Chondrocyte (in vitro differentiated cells): ENCODE results near the gene ASTN1. TPM values are rescaled to one million over a fixed set of nuclear protein-coding genes. Genes with fewer than 3 reads are reported as not detected.

Experiments
- DNase-seq: peaks from one replicate; pipeline ENCODE4 v3.0.0; 2021; ENCODE audit warnings: mixed read lengths, low spot score
- H3K27ac Mint-ChIP-seq: one replicate; pipeline ENCODE4 v1.8.0; 2021; ENCODE audit warnings: mild to moderate bottlenecking, moderate library complexity, mixed read lengths; ENCODE audit not compliant: unreplicated experiment
- H3K27me3 Mint-ChIP-seq: 2 replicates; pipeline ENCODE4 v1.8.0; 2021; ENCODE audit warnings: low read depth, mixed read lengths
- H3K36me3 Mint-ChIP-seq: 2 replicates; pipeline ENCODE4 v1.8.0; 2021; ENCODE audit warnings: low read depth, mixed read lengths
- H3K4me1 Mint-ChIP-seq: 2 replicates; pipeline ENCODE4 v1.8.0; 2021; ENCODE audit warnings: low read depth, mild to moderate bottlenecking, mixed read lengths
- H3K4me3 Mint-ChIP-seq: one replicate; pipeline ENCODE4 v1.8.0; 2021; ENCODE audit warnings: mild to moderate bottlenecking, moderate library complexity, mixed read lengths; ENCODE audit not compliant: unreplicated experiment
- H3K9me3 Mint-ChIP-seq: 2 replicates; pipeline ENCODE4 v1.8.0; 2021; ENCODE audit warnings: low read depth, mixed read lengths
- total RNA-seq: library from RNA; stranded (reverse); gene quantifications from 3 replicates; pipeline ENCODE4 v1.2.1, GENCODE V29; 2021
- TF ChIP-seq, protein P1 (sequence below): fragments of 200-600 bp; sonication (generic); IDR thresholded peaks from 2 replicates; pipeline ENCODE4 v1.5.0; 2021; ENCODE audit warnings: antibody characterized with exemption, mild to moderate bottlenecking, moderate library complexity

ASTN1 gene
- total RNA-seq, 1 donor from 2014 or later: not detected

DNA sequence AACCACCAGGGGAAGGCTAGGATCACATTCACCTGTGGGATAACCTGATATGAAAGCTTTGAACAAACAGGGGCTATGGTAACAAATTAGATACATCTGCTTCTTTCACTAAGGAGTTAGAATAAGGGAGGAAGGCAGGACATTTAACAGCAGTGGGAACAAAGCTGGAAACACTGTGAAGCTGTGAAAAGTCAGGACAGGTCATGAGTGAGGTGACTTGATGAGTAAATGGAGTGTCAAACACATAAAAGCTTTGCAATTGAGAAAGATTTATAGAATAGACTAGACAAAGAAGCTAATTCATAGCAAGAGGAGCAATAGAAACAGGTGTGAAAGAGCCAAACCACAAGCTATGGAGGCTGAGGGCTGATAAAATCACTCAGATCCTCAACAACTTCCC, 110.0 kb downstream of the ASTN1 start:
- Mint-ChIP-seq H3K4me1 (no peaks in the 10 kb centered on the region), H3K27me3 (peaks cover 5% of the 10 kb centered on the region), H3K36me3 (no peaks in the 10 kb centered on the region), H3K4me3 (no peak overlapping the region), H3K27ac (no peak overlapping the region), H3K9me3 (no peaks in the 10 kb centered on the region)
- DNase-seq: no peak
- TF ChIP-seq, protein P1, sequence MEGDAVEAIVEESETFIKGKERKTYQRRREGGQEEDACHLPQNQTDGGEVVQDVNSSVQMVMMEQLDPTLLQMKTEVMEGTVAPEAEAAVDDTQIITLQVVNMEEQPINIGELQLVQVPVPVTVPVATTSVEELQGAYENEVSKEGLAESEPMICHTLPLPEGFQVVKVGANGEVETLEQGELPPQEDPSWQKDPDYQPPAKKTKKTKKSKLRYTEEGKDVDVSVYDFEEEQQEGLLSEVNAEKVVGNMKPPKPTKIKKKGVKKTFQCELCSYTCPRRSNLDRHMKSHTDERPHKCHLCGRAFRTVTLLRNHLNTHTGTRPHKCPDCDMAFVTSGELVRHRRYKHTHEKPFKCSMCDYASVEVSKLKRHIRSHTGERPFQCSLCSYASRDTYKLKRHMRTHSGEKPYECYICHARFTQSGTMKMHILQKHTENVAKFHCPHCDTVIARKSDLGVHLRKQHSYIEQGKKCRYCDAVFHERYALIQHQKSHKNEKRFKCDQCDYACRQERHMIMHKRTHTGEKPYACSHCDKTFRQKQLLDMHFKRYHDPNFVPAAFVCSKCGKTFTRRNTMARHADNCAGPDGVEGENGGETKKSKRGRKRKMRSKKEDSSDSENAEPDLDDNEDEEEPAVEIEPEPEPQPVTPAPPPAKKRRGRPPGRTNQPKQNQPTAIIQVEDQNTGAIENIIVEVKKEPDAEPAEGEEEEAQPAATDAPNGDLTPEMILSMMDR: no peak

DNA sequence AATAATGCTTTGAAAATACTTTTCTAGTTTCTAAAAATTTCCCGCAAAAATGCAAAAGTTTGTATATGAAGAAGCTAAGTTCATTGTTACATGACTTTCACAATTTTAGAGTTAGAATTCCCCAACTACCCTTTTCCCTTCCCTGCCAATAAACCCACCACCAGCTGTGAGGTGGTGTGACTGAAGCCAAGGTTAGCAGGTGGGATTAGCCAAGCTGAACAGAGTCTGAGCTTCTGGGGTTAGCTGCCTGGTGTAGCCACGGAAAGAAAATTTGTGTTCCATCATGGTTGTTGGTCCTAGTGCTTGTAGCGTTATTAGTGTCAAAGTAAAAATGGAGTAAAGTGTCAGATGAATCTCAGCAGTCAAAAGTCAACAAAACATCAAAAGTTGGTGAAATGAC, 110.9 kb downstream of the ASTN1 start:
- no peak overlapping the region for H3K4me3 Mint-ChIP-seq
- no peaks in the 10 kb centered on the region for H3K4me1 Mint-ChIP-seq
- H3K36me3 Mint-ChIP-seq: no peaks in the 10 kb centered on the region
- H3K27ac Mint-ChIP-seq: no peak overlapping the region
- H3K27me3 Mint-ChIP-seq: peaks cover 5% of the 10 kb centered on the region
- TF ChIP-seq, protein P1: no peak
- no peaks in the 10 kb centered on the region for H3K9me3 Mint-ChIP-seq
- no peak for DNase-seq

DNA sequence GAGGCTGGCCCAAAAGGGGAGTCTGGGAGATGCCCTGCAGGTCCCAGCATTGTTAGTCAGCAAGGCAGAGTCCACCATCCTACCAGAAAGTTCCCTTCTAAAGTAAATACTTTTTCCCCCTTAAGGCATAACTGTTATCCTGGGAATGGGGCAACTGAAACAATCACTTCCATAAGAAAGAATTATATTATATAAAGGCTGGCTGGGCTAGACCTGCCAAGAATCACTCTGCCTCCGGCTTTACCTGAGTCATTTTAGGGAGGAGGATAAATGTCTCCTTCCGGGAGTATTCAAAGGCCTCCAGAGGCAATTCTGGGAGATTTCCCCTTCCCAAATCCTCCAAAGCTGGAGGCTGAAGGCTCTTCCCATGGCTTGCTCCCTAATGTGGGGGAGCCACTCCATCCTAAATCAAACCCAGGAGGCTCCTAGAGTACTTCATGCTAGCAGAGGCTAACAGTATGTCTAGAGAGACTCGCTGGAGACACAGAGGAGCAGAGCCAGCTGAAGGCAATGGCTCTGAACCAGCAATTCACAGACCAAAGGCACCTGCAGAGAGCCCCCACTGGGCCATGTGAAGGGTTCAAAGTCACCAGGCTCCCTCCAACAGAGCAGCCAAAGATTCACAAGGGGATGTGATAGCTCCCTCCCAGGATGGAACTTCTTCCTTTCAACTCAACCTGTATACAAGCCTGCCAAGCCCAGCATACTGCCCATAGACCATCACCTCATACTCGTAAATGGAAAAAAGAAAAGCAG, 116.0 kb downstream of the ASTN1 start:
- no peaks in the 10 kb centered on the region for H3K4me1 Mint-ChIP-seq
- peaks cover 10% of the 10 kb centered on the region for H3K27me3 Mint-ChIP-seq
- no peak overlapping the region for H3K27ac Mint-ChIP-seq
- no peak overlapping the region for H3K4me3 Mint-ChIP-seq
- H3K36me3 Mint-ChIP-seq: no peaks in the 10 kb centered on the region
- TF ChIP-seq, protein P1: no peak
- DNase-seq: no peak
- H3K9me3 Mint-ChIP-seq: no peaks in the 10 kb centered on the region

DNA sequence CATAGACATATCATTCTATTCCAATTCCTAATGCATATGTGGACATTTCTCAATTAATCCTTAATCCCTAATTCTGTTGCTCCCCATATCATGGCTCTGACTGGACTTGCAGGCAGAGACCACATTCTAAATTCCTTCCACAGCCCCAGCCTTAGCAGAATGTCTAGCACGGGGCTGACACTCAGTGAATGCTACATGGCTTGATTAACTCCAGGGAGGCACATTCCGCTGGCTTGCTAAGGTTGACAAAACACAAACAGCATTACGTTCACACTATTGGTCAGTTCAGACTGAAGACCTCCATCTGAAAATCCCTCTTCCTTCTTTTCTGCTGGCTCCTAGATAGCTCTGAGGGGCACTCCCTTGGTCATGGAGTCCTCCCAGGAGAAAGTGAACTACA, 119.4 kb downstream of the ASTN1 start:
- no peaks in the 10 kb centered on the region for H3K4me1 Mint-ChIP-seq
- no peaks in the 10 kb centered on the region for H3K9me3 Mint-ChIP-seq
- H3K36me3 Mint-ChIP-seq: no peaks in the 10 kb centered on the region
- H3K4me3 Mint-ChIP-seq: no peak overlapping the region
- no peak overlapping the region for H3K27ac Mint-ChIP-seq
- H3K27me3 Mint-ChIP-seq: peaks cover 10% of the 10 kb centered on the region
- DNase-seq: no peak
- TF ChIP-seq, protein P1: no peak

DNA sequence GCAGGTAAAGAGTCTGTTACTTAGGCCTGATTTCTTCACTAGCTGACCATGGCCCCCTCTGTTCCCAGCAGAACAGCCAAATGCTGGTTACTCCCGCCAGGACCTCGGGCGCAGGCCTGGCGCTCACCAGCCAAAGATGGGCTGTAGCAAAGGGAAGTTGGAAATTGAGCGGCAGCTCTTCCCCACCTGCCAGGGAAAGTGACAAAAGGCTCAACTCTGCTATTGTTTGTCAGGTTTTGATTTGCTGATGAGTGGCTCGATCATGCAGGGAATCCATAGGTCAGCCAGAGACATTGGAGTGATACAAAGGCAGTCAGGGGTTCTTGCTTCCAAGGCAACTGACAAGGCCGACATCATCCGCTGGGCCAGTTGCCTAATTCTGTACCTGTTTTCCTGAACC, 120.1 kb downstream of the ASTN1 start:
- H3K27ac Mint-ChIP-seq: no peak overlapping the region
- peaks cover 13% of the 10 kb centered on the region for H3K27me3 Mint-ChIP-seq
- H3K9me3 Mint-ChIP-seq: no peaks in the 10 kb centered on the region
- no peak overlapping the region for H3K4me3 Mint-ChIP-seq
- no peaks in the 10 kb centered on the region for H3K36me3 Mint-ChIP-seq
- H3K4me1 Mint-ChIP-seq: no peaks in the 10 kb centered on the region
- DNase-seq: no peak
- TF ChIP-seq, protein P1: no peak
